Panc1 (cell line): Measurements from ENCODE around the gene TMEM39B.

Source experiments
- TF ChIP-seq, protein P1 (sequence below): fragments of 450-650 bp; IDR thresholded peaks from 2 replicates; pipeline ENCODE4 v1.5.1; 2017; ENCODE audit warnings: mild to moderate bottlenecking
- TF ChIP-seq, protein P2 (sequence below), 2 experiments: IDR thresholded peaks; 2 replicates each; pipeline ENCODE4 v1.6.1; 2011 to 2012; ENCODE audit warnings: low read depth in 2 of 2, control low read depth in 1 of 2, low read length in 1 of 2, mild to moderate bottlenecking in 1 of 2, moderate library complexity in 1 of 2; ENCODE audit not compliant: insufficient read depth in 1 of 2

DNA sequence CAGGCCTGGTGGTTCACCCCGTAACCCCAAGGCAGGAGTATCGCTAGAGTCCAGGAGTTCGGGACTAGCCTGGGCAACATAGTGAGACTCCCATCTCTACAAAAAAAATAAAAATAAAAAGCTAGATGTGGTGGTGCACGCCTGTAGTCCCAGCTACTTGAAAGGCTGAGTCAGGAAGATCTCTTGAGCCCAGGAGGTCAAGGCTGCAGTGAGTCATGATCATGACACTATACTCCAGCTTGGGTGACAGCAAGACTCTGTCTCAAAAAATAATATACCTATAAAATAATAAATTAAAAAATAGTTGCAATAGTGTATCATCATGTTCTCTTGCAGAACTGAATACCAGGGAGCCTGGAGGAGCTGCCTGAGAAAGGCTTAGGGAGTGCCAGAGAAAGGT lies 19.9 kb upstream of the TMEM39B start:
- TF ChIP-seq, protein P1, sequence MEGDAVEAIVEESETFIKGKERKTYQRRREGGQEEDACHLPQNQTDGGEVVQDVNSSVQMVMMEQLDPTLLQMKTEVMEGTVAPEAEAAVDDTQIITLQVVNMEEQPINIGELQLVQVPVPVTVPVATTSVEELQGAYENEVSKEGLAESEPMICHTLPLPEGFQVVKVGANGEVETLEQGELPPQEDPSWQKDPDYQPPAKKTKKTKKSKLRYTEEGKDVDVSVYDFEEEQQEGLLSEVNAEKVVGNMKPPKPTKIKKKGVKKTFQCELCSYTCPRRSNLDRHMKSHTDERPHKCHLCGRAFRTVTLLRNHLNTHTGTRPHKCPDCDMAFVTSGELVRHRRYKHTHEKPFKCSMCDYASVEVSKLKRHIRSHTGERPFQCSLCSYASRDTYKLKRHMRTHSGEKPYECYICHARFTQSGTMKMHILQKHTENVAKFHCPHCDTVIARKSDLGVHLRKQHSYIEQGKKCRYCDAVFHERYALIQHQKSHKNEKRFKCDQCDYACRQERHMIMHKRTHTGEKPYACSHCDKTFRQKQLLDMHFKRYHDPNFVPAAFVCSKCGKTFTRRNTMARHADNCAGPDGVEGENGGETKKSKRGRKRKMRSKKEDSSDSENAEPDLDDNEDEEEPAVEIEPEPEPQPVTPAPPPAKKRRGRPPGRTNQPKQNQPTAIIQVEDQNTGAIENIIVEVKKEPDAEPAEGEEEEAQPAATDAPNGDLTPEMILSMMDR: no peak
- TF ChIP-seq, protein P2, sequence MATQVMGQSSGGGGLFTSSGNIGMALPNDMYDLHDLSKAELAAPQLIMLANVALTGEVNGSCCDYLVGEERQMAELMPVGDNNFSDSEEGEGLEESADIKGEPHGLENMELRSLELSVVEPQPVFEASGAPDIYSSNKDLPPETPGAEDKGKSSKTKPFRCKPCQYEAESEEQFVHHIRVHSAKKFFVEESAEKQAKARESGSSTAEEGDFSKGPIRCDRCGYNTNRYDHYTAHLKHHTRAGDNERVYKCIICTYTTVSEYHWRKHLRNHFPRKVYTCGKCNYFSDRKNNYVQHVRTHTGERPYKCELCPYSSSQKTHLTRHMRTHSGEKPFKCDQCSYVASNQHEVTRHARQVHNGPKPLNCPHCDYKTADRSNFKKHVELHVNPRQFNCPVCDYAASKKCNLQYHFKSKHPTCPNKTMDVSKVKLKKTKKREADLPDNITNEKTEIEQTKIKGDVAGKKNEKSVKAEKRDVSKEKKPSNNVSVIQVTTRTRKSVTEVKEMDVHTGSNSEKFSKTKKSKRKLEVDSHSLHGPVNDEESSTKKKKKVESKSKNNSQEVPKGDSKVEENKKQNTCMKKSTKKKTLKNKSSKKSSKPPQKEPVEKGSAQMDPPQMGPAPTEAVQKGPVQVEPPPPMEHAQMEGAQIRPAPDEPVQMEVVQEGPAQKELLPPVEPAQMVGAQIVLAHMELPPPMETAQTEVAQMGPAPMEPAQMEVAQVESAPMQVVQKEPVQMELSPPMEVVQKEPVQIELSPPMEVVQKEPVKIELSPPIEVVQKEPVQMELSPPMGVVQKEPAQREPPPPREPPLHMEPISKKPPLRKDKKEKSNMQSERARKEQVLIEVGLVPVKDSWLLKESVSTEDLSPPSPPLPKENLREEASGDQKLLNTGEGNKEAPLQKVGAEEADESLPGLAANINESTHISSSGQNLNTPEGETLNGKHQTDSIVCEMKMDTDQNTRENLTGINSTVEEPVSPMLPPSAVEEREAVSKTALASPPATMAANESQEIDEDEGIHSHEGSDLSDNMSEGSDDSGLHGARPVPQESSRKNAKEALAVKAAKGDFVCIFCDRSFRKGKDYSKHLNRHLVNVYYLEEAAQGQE (IDR thresholded peaks at IDR 0.05; ENCODE audit: insufficient read depth in 1 of 2, low read depth in 2 of 2, low read length in 1 of 2): no peak
